GM13977 (cell line): ENCODE results near the gene PEDS1.
A peak's percentile ranks its signal among the peaks of the same experiment; 100 is the strongest.
"Not testable (repeated sequence)": the region's sequence is repeated elsewhere in the genome, so short reads cannot be mapped to it uniquely, and the experiment has no call there.

ENCODE experiments used
- DNase-seq: peaks from one replicate; pipeline ENCODE4 v3.0.0; 2012; ENCODE audit warnings: low spot score
- in situ Hi-C: fragments of 300-500 bp; cut with MboI; formaldehyde crosslinking; loops from one replicate; pipeline ENCODE4 v1.12.0; 2022; ENCODE audit warnings: low sequenced_read_pairs, low pct_unique_long_range_greater_than_20kb, mixed read lengths, inconsistent platforms; ENCODE audit not compliant: unreplicated experiment
- TF ChIP-seq, protein P1 (sequence below): IDR thresholded peaks from 2 replicates; pipeline ENCODE4 v1.5.1; 2012; ENCODE audit warnings: mild to moderate bottlenecking, control low read depth; ENCODE audit not compliant: insufficient read depth; ENCODE audit errors: extremely low read depth, missing control alignments

The PEDS1 gene

DNA sequence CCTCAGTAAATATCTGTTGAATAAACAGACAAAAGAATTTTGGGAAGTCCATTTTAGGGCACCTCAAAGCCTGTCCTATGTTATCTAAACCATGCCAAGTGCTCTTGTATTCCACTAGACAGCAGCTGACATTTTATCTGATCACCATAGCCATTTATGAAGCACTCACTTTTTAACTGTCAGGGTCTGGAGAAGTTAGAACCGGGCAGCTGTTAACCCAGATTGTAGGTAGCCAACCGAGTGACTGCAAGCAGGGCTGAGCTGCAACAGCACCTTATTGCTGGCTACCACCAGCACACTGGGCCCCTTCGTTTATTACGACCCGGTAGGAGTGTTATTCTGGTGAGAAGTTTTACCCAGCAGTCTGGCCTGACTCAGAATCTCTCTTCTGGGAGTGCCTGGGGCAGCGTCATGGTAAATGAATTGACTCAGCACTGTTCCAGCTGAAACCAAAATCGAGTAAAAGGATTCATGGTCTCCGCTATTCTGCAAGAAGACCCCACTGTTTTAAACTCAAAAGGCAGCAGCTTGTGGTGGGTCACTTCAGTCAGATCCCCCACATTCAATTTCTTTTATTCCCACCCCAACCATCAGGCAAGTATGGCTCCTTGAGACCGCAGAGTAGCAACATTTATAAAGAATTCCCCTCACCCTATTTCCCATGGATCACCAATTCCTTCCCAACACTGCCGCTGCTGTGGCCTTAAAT, 42.2 kb downstream of the PEDS1 start:
- in situ Hi-C loops, result no loop called here

DNA sequence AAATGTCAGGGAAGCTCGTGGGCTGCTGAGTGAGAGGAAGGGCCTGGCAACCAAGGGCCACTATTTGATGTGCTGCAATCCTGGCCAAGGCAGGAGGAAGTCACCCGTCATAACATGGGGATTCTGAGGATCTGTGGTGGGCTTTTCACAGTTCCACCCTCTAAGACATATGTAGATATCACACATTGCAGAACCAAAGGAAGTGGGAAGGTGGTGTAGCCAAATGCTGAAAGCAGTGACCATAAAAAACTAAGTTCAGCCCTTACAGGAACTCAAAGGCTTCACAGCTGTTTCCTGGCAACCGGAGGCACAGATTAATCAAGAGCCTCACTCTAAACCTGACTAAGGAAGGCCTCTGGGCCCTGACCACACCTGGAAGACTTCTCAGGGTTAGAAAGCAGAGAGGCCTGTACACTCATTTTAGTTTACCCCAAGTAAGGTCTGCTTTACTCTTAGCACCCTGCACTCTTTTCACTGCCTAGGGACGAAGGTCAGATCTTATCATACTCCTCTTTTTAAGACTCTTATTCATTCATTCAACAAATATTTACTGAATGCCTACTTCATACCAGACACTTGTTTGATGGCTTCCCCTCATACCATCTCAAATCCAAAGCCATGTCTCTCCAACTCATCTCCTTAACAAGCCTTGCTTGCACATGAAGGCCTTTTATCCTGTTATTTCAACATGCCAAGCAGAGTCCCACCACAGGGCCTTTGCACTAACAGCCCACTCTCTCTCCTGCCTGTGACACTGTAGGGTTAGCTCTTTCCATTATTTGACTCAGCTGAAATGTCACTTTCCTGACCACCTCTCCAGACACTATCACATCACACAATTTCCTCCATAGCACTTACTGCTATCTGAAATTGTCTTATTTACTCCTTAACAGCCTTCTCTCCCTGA, 43.1 kb downstream of the PEDS1 start:
- TF ChIP-seq, protein P1, sequence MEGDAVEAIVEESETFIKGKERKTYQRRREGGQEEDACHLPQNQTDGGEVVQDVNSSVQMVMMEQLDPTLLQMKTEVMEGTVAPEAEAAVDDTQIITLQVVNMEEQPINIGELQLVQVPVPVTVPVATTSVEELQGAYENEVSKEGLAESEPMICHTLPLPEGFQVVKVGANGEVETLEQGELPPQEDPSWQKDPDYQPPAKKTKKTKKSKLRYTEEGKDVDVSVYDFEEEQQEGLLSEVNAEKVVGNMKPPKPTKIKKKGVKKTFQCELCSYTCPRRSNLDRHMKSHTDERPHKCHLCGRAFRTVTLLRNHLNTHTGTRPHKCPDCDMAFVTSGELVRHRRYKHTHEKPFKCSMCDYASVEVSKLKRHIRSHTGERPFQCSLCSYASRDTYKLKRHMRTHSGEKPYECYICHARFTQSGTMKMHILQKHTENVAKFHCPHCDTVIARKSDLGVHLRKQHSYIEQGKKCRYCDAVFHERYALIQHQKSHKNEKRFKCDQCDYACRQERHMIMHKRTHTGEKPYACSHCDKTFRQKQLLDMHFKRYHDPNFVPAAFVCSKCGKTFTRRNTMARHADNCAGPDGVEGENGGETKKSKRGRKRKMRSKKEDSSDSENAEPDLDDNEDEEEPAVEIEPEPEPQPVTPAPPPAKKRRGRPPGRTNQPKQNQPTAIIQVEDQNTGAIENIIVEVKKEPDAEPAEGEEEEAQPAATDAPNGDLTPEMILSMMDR, result no peak
- in situ Hi-C loops, result no loop called here
- peak; percentile 69 for DNase-seq

More for the DNA sequence above, 42.2 kb downstream of the PEDS1 start:
- DNase-seq, result no peak
- TF ChIP-seq, protein P1, result no peak

DNA sequence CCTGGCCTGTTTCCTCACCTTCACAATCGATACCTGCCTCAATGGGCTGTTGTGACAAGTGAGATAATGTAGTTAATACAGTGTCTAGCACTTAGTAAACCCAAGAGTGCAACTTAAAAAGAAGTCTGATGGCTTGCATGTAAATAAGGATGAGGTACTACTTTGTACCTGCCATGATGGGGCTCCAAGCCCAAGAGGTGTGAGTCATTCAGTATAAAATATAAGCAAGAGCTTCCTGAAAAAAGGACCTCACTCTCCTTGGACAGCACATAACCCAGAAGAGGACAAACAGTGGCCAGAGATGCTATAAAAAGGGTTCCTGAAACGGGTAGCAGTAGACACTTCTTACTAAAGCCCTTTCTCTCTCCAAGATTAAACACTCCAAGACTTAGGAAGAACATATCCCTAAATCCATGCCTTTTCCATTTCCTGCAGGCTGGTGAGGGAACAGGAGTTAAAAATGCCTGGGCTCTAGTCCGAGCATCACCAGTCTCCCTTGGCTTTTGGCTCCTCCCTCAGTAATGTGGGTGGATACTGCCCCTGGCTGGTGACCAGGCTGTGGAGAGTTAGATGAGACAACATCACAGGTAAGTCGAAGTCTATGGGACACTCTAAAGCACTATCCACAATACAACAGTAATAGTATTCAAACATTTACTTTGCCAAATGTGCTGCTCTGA, 44.8 kb downstream of the PEDS1 start:
- no peak for DNase-seq
- in situ Hi-C loops, result no loop called here
- TF ChIP-seq, protein P1, result no peak

DNA sequence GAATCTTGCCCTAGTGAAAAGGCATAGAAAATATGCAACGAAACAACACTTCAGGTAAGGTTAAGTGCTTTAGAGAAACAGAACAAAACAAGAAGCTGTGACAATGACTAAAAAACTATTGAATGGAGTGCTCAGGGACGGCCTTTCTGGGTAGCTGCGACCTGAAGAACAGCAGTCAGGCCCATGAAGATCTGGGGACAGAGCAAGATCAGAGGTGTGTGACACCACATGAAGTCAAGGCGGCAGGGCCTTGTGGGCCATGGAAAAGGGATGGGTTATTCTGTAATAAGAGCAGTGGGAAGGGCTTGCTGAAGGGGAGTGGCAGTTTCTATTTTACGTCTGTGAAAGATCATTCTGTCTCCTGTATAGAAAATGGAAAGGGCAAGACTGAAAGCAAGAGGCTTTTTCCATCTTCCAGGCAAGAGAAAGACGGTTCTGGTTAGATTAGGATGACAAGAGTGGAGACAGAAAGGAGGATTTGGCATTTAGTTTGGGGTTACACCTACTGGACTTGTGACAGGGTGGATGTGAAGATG, 45.7 kb downstream of the PEDS1 start:
- in situ Hi-C loops, result no loop called here
- no peak for DNase-seq
- TF ChIP-seq, protein P1, result no peak

DNA sequence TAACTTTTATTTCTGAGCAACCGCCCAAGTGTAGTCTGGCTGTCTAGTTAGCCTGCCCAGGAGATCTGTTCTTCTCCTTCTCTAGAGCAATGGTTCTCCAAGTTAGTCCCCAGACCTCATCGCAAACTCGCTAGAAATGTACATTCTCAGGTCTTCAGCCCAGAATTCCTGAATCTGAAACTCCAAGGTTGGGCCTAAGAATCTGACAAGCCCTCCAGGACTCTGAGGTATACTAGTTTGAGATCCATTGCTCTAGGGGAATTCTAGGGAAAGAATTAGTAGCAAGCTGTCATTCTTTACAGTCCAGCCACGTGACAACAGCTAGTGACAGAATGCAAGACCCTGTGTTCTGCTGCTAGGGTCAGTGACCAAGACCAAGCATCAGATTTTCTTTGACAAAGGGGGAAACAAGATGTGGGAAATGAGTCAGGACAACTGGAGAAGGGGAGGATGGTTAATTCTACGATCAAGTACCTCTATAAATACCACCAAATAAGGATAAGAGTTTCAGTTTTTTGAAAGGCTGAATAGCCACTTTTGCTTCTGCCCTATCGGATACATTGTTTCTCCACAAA, 46.4 kb downstream of the PEDS1 start:
- TF ChIP-seq, protein P1, result no peak
- DNase-seq, result no peak
- in situ Hi-C loops, result no loop called here

DNA sequence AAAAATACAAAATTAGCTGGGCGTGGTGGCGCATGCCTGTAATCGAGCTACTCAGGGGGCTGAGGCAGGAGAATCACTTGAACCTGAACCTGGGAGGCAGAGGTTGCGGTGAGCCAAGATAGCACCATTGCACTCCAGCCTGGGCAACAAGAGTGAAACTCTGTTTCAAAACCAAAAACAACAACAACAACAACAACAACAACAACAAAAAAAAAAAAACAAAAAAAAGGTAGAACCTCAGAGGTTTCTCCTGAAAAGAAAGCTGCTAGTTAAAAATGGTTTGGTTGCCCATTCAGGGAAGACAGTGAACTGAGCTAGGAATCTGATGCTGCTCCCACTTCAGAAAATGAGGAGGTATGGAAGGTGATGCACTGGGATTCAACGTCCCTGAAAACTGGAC, 46.9 kb downstream of the PEDS1 start:
- in situ Hi-C loops, result not testable (repeated sequence)

More for the DNA sequence above, 46.9 kb downstream of the PEDS1 start:
- DNase-seq, result not testable (repeated sequence)
